GM20000 (cell line): ENCODE measurements around the gene NFIL3.

Source experiments
- DNase-seq: peaks from one replicate; pipeline ENCODE4 v3.0.0; 2012; ENCODE audit warnings: low spot score
- CTCF ChIP-seq: IDR thresholded peaks from 2 replicates; pipeline ENCODE4 v1.5.1; 2012; ENCODE audit warnings: mild to moderate bottlenecking, control low read depth; ENCODE audit errors: extremely low read depth, missing control alignments

Gene NFIL3

GRCh38 chr9:91427873-91428272, 4.2 kb upstream of the NFIL3 start:
- no peak for DNase-seq
- TF ChIP-seq CTCF, result no peak

GRCh38 chr9:91426123-91426745, 2.6 kb upstream of the NFIL3 start:
- DNase-seq, result peak; percentile 77
- TF ChIP-seq CTCF, result peak; percentile 27

GRCh38 chr9:91425271-91425670, 1.6 kb upstream of the NFIL3 start:
- no peak for DNase-seq
- TF ChIP-seq CTCF, result no peak

DNA sequence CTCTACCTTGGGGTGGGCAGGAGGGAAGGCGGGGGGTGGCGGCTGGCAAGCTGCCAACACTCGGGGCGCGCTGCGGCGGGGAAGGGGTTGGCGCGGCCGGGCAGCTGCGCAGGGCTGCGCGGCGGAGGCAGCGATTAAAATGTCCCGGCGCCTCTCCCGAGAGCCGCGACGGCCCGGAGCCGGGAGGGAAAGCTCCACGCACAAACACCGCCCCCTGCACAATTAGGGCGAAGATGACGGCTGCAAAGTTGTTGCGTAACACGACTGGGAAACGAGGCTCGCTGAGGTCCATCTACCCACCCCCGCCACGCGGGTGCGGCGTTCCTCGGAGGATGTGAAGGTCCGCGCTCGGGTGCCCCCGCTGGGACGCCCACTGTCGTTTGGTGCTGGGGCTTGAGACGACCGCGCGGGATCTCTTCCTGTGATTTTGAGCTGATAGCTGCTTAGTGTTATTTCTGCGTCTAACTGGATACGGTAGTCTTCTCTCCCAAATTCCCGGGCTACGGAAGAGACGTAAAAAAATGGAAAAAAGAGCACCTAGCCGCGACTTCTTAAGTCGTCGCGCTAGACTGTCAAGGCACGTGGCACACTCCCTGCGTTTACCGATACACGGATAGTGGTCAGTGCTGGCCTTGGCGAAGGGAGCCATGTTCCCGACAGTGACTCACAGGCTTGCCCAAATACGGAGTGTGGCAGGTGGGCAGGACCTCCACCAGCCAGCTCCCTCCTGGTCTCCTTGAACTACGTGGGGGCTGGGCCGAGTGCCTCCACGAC, 958 bp upstream of the NFIL3 start:
- no peak for TF ChIP-seq CTCF
- DNase-seq, result peak; percentile 41

GRCh38 chr9:91422758-91423711, 597 bp downstream of the NFIL3 start:
- TF ChIP-seq CTCF, result no peak
- peak; percentile 80 for DNase-seq

DNA sequence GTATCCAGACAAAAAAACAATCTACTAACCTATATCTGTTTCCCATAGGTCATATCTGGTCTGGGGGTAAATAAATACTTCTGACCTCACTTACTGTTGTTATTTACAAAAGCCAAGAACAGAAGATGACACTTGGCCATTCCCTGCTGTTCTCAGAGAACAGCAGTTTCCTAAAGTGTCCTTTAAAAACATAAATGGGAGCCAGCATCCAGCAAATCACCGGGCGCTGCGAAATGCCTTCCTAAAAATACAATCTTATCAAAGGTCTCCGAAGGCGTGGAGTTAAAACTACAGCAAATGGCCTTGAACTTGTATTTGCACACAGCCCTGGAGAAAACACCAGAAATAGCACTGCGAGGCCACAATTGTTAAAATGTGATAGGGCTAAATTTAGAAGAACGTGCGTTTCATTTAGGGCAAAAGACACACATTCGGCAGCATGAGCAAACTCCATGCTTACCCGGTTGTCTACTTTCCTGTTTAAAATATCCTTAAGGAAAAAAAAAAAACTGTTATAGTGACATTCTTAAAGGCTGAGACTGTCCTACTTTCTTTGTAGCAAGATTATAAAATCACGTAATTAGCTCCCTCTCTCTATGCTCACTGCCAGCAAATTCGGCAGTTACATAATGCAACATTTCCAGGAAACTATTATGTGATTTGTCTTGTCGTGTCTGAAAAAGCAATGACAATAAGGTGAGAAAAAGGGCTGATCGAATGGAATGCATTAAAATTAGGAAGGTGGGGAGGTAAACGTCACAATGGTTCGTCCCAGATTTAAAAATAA, 1.5 kb downstream of the NFIL3 start:
- DNase-seq, result peak; percentile 45
- TF ChIP-seq CTCF, result no peak
